GM18519 (cell line): ENCODE measurements around the gene LMAN2L.

Source experiments
- ATAC-seq: cut with Tn5 transposase; IDR thresholded peaks from one replicate; pipeline ENCODE4 v1.9.1; 2021; ENCODE audit warnings: mild to moderate bottlenecking, moderate library complexity; ENCODE audit not compliant: unreplicated experiment, low FRiP score

Gene LMAN2L

GRCh38 chr2:96760986-96761832, 21.3 kb upstream of the LMAN2L start:
- ATAC-seq = no peak

GRCh38 chr2:96760036-96760985, 20.4 kb upstream of the LMAN2L start, which contains the start of gene CNNM4:
CNNM4 (plus strand) TSS chr2:96760902; CDS start chr2:96761000, 98 bp downstream.
- peak; percentile 47 for ATAC-seq

- ATAC-seq = no peak
Measured at GRCh38 chr2:96759548-96759947, 19.7 kb upstream of the LMAN2L start.

GRCh38 chr2:96758987-96759386, 19.1 kb upstream of the LMAN2L start:
- no peak for ATAC-seq

GRCh38 chr2:96757477-96757860, 17.6 kb upstream of the LMAN2L start:
- no peak for ATAC-seq

- ATAC-seq = no peak
Measured at GRCh38 chr2:96756788-96757476, 17.1 kb upstream of the LMAN2L start.

GRCh38 chr2:96754317-96754716, 14.5 kb upstream of the LMAN2L start:
- no peak for ATAC-seq

GRCh38 chr2:96753661-96754282, 13.9 kb upstream of the LMAN2L start:
- ATAC-seq = no peak

GRCh38 chr2:96751800-96752199, 11.9 kb upstream of the LMAN2L start:
- no peak for ATAC-seq

GRCh38 chr2:96747061-96747617, 7.3 kb upstream of the LMAN2L start:
- ATAC-seq = no peak

- ATAC-seq = no peak
Measured at GRCh38 chr2:96739076-96739632, 710 bp downstream of the LMAN2L start.

GRCh38 chr2:96737831-96738230, 2.0 kb downstream of the LMAN2L start:
- ATAC-seq = no peak

GRCh38 chr2:96737251-96737650, 2.6 kb downstream of the LMAN2L start:
- no peak for ATAC-seq

GRCh38 chr2:96734880-96735583, 4.8 kb downstream of the LMAN2L start:
- ATAC-seq = no peak

- no peak for ATAC-seq
Measured at GRCh38 chr2:96733931-96734330, 5.9 kb downstream of the LMAN2L start.

- no peak for ATAC-seq
Measured at GRCh38 chr2:96730212-96730611, 9.7 kb downstream of the LMAN2L start.

GRCh38 chr2:96729748-96730147, 10.1 kb downstream of the LMAN2L start:
- ATAC-seq = no peak

GRCh38 chr2:96727431-96727830, 12.4 kb downstream of the LMAN2L start:
- ATAC-seq = no peak

GRCh38 chr2:96726131-96726530, 13.7 kb downstream of the LMAN2L start:
- ATAC-seq = no peak
